ENCODE data around the gene DHRSX.

The DHRSX gene

GRCh38 chrX:2516623-2517022 is 15.8 kb upstream of the DHRSX start (continued):
- no peak for TF ChIP-seq TSHZ2 (CRISPR knock-in tag; IDR thresholded peaks at IDR 0.05)
- TF ChIP-seq GLIS3 (CRISPR knock-in tag; IDR thresholded peaks at IDR 0.05) = no peak
- TF ChIP-seq CSDC2 (CRISPR knock-in tag; IDR thresholded peaks at IDR 0.05) = no peak
- TF ChIP-seq ZFP30 (CRISPR knock-in tag; IDR thresholded peaks at IDR 0.05) = no peak
- no peak for TF ChIP-seq RARB (CRISPR knock-in tag; IDR thresholded peaks at IDR 0.05)
- TF ChIP-seq SNAI2 (CRISPR knock-in tag; IDR thresholded peaks at IDR 0.05) = no peak

DNA sequence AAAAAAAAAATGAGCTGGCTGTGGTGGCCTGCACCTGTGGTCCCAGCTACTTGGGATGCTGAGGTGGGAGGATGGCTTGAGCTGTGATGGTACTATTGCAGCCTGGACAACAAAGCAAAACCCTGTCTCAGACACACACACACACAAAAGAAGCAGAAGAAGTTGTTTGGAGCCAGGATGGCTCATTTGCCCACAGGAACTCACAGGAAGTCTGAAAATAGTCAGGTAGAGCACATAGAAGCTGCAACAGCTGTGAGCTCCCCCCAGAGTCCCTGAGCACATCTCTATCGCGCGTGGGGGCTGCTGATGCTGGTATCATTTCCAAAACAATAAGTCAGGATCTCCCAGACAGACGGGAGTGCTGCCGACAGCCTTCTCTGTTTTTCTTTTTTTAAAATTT is 13.4 kb upstream of the DHRSX start:
- no peak for TF ChIP-seq BACH2 (CRISPR knock-in tag; IDR thresholded peaks at IDR 0.05; ENCODE audit: borderline replicate concordance)
- no peak for TF ChIP-seq ZNF70 (CRISPR knock-in tag; IDR thresholded peaks at IDR 0.05)
- no peak for TF ChIP-seq GLIS3 (CRISPR knock-in tag; IDR thresholded peaks at IDR 0.05)
- TF ChIP-seq ZFP30 (CRISPR knock-in tag; IDR thresholded peaks at IDR 0.05) = no peak
- TF ChIP-seq ZNF565 (CRISPR knock-in tag; conservative IDR thresholded peaks at IDR 0.05; ENCODE audit: low read depth) = no peak
- no peak for TF ChIP-seq CSDC2 (CRISPR knock-in tag; IDR thresholded peaks at IDR 0.05)
- TF ChIP-seq ZNF8 (CRISPR knock-in tag; IDR thresholded peaks at IDR 0.05) = no peak
- no peak for TF ChIP-seq ARNTL (CRISPR knock-in tag; IDR thresholded peaks at IDR 0.05; ENCODE audit: borderline replicate concordance, low read depth)
- no peak for TF ChIP-seq ESRRG (CRISPR knock-in tag; IDR thresholded peaks at IDR 0.05)
- TF ChIP-seq RARB (CRISPR knock-in tag; IDR thresholded peaks at IDR 0.05) = no peak
- TF ChIP-seq ISL1 (CRISPR knock-in tag; IDR thresholded peaks at IDR 0.05) = no peak
- no peak for ATAC-seq

DNA sequence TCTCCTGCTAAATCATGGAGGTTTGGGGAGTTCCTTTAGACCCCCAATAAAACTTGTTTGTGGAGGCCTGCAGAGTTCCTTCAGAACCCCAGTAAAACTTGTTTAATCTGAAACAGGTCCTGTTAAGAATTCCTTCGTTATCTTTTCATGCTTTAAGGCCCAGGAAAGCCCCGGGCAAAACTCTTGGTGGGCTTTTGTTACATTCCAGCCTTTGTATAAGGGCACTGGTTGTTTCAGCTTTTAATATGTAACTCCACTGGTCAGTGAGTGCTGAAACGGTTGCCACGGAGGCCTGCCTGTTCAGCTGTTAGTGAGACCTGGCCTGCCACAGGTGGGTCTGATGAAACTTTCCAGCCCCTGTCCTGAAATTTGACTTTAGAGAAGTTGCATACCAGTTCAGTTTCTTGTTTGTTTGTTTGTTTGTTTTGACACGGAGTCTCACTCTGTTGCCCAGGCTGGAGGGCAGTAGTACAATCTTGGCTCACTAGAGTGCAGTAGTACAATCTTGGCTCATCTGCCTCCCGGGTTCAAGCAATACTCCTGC is 12.4 kb upstream of the DHRSX start:
- TF ChIP-seq TOX (CRISPR knock-in tag; IDR thresholded peaks at IDR 0.05; ENCODE audit: borderline replicate concordance) (no peak), BACH2 (CRISPR knock-in tag; IDR thresholded peaks at IDR 0.05; ENCODE audit: borderline replicate concordance) (no peak), ZFP30 (CRISPR knock-in tag; IDR thresholded peaks at IDR 0.05) (no peak)
- TF ChIP-seq, protein P1, sequence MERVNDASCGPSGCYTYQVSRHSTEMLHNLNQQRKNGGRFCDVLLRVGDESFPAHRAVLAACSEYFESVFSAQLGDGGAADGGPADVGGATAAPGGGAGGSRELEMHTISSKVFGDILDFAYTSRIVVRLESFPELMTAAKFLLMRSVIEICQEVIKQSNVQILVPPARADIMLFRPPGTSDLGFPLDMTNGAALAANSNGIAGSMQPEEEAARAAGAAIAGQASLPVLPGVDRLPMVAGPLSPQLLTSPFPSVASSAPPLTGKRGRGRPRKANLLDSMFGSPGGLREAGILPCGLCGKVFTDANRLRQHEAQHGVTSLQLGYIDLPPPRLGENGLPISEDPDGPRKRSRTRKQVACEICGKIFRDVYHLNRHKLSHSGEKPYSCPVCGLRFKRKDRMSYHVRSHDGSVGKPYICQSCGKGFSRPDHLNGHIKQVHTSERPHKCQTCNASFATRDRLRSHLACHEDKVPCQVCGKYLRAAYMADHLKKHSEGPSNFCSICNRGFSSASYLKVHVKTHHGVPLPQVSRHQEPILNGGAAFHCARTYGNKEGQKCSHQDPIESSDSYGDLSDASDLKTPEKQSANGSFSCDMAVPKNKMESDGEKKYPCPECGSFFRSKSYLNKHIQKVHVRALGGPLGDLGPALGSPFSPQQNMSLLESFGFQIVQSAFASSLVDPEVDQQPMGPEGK (CRISPR knock-in tag; IDR thresholded peaks at IDR 0.05; ENCODE audit: borderline replicate concordance) = no peak
- ATAC-seq = no peak

- no peak for ATAC-seq
Observed at GRCh38 chrX:2512501-2512900, 11.7 kb upstream of the DHRSX start.

More at GRCh38 chrX:2512501-2512900, 11.7 kb upstream of the DHRSX start:
- no peak for TF ChIP-seq POU6F1 (CRISPR knock-in tag; IDR thresholded peaks at IDR 0.05; ENCODE audit: borderline replicate concordance, low read depth)
- TF ChIP-seq CREB5 (CRISPR knock-in tag; IDR thresholded peaks at IDR 0.05; ENCODE audit: low read depth) = no peak
- TF ChIP-seq ZFP3 (CRISPR knock-in tag; IDR thresholded peaks at IDR 0.05) = no peak
- TF ChIP-seq ZC3H10 (CRISPR knock-in tag; IDR thresholded peaks at IDR 0.05) = no peak
- no peak for TF ChIP-seq PPARA (CRISPR knock-in tag; IDR thresholded peaks at IDR 0.05; ENCODE audit: borderline replicate concordance)
- TF ChIP-seq ZNF565 (CRISPR knock-in tag; conservative IDR thresholded peaks at IDR 0.05; ENCODE audit: low read depth) = no peak
- TF ChIP-seq ZFP30 (CRISPR knock-in tag; IDR thresholded peaks at IDR 0.05) = no peak
- TF ChIP-seq GLIS3 (CRISPR knock-in tag; IDR thresholded peaks at IDR 0.05) = no peak
- no peak for TF ChIP-seq CSDC2 (CRISPR knock-in tag; IDR thresholded peaks at IDR 0.05)
- no peak for TF ChIP-seq ESRRG (CRISPR knock-in tag; IDR thresholded peaks at IDR 0.05)
- TF ChIP-seq, protein P1 (CRISPR knock-in tag; IDR thresholded peaks at IDR 0.05; ENCODE audit: borderline replicate concordance) = no peak
- no peak for TF ChIP-seq ARNTL (CRISPR knock-in tag; IDR thresholded peaks at IDR 0.05; ENCODE audit: borderline replicate concordance, low read depth)
- no peak for TF ChIP-seq RARB (CRISPR knock-in tag; IDR thresholded peaks at IDR 0.05)
- TF ChIP-seq ZNF70 (CRISPR knock-in tag; IDR thresholded peaks at IDR 0.05) = no peak
- TF ChIP-seq ZNF8 (CRISPR knock-in tag; IDR thresholded peaks at IDR 0.05) = no peak
- no peak for TF ChIP-seq SNAI2 (CRISPR knock-in tag; IDR thresholded peaks at IDR 0.05)
- no peak for TF ChIP-seq TCF4 (CRISPR knock-in tag; IDR thresholded peaks at IDR 0.05; ENCODE audit: borderline replicate concordance)
- no peak for TF ChIP-seq TOX (CRISPR knock-in tag; IDR thresholded peaks at IDR 0.05; ENCODE audit: borderline replicate concordance)

Measured in SK-N-SH treated with all-trans-retinoic acid at 6 μM for 48 hours (cell line).